Ectodermal cell (in vitro differentiated cells): Measurements from ENCODE around the gene EVI5L.
A peak's percentile ranks its signal among the peaks of the same experiment; 100 is the strongest.
"Not testable (repeated sequence)": the region's sequence is repeated elsewhere in the genome, so short reads cannot be mapped to it uniquely, and the experiment has no call there.

Experiments
- H3K27ac ChIP-seq: 2 replicates; pipeline ENCODE4 v1.7.0; 2013; ENCODE audit warnings: mild to moderate bottlenecking, low read depth, low read length; ENCODE audit not compliant: insufficient read depth, poor library complexity, severe bottlenecking
- H3K27me3 ChIP-seq: 2 replicates; pipeline ENCODE4 v1.7.0; 2013; ENCODE audit warnings: mild to moderate bottlenecking, low read length; ENCODE audit not compliant: insufficient read depth, control insufficient read depth, poor library complexity, severe bottlenecking
- H3K36me3 ChIP-seq: one replicate; pipeline ENCODE4 v1.7.0; 2013; ENCODE audit warnings: low read length; ENCODE audit not compliant: control insufficient read depth, insufficient read depth
- H3K4me1 ChIP-seq: one replicate; pipeline ENCODE4 v1.7.0; 2013; ENCODE audit warnings: low read length; ENCODE audit not compliant: control insufficient read depth, insufficient read depth
- H3K4me3 ChIP-seq: 2 replicates; pipeline ENCODE4 v1.7.0; 2013; ENCODE audit warnings: low read depth, low read length, control low read depth; ENCODE audit not compliant: insufficient read depth
- H3K9me3 ChIP-seq: 2 replicates; pipeline ENCODE4 v1.7.0; 2013; ENCODE audit warnings: mild to moderate bottlenecking, low read length, moderate library complexity; ENCODE audit not compliant: control insufficient read depth
- whole genome bisulfite sequencing, 2 experiments: methylation state at CpG; one replicate each; pipeline ENCODE4 v1.1.7; 2013; ENCODE audit warnings: missing lambda C conversion rate in 2 of 2; 5-methylcytosine and 5-hydroxymethylcytosine counted together

EVI5L gene

DNA sequence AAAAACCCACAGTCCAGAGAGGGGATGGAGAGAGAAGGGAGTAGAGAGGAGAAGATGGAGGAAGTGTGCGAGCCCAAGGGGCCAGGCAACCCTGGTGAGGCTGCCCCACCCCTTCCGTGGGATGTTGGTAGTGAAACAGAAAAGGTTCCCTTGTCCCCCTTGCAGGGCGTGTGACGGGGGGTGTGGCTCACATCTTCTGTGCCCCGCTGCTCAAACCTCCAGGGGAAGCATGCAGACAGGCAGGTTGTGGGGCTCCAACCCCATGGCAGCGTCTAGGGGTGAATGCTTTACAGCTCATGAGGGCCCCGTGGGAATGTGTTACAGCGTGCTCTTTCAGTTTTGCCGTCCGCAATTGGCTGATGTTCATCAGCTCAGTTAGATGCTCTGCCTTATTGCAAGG lies 14.7 kb upstream of the EVI5L start:
- Histone ChIP-seq H3K4me3 (no peak overlapping the region), H3K27ac (no peak overlapping the region), H3K27me3 (no peaks in the 10 kb centered on the region), H3K36me3 (no peaks in the 10 kb centered on the region), H3K4me1 (no peaks in the 10 kb centered on the region), H3K9me3 (no peaks in the 10 kb centered on the region)
- 69% methylated on average over 10 of the region's 10 CpGs for WGBS, 2 experiments

DNA sequence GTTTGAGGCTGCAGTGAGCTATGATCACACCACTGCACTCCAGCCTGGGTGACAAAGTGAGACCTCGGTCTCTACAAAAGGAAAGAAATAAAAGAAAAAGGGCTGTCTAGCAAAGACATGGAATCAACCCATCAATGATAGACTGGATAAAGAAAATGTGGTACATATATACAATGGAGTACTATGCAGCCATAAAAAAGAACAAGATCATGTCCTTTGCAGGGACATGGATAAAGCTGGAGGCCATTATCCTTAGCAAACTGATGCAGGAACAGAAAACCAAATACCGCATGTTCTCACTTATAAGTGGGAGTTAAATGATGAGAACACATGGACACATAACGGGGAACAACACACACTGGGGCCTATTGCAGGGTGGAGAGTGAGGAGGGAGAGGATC lies 14.0 kb upstream of the EVI5L start:
- not testable (repeated sequence) for H3K4me1 ChIP-seq, H3K36me3 ChIP-seq, H3K27ac ChIP-seq, H3K4me3 ChIP-seq, H3K9me3 ChIP-seq, H3K27me3 ChIP-seq
- WGBS, 2 experiments, result 85 to 90% methylated on average over 3 of the region's 3 CpGs

DNA sequence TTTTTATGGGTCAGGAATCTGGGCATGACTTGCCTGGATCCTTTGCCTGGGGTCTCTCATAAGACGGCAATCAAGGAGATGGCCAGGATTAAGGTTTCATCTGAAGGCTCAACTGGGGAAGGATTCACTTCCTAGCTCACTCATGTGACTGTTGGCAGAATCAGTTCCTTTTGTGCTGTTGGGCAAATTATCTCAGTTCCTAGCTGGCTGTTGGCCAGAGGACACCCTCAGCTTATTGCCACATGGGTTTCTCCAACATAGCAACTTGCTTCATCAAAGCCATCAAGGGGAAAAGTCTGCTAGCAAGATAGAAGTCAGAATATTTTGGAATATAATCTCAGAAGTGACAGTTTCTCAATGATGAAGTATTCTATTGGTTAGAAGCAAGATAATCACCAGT lies 12.2 kb upstream of the EVI5L start:
- H3K4me1 ChIP-seq, result no peaks in the 10 kb centered on the region
- H3K27ac ChIP-seq, result no peak overlapping the region
- 93 to 97% methylated on average over 1 of the region's 1 CpG for WGBS, 2 experiments
- H3K27me3 ChIP-seq, result no peaks in the 10 kb centered on the region
- no peak overlapping the region for H3K4me3 ChIP-seq
- H3K36me3 ChIP-seq, result no peaks in the 10 kb centered on the region
- H3K9me3 ChIP-seq, result no peaks in the 10 kb centered on the region

DNA sequence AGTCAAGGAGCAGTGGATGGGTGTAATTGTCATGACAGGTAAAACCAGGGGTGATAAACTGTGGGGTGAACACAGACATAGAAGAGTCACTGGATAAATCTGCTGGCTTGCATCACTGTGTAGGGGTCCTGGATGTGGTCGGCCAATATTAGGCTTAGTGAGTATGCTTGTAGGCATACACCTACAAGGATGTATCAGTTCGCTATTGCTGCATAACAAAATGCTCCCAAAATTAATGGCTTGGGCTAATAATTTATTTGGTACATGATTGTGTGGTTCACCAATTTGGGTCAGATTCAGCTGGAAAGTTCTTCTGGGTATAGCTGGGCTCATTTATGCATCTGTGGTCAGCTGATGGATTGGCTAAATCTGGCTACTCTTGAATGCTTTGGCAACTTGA lies 11.2 kb upstream of the EVI5L start:
- Histone ChIP-seq H3K27me3 (no peaks in the 10 kb centered on the region), H3K36me3 (no peaks in the 10 kb centered on the region), H3K4me3 (no peak overlapping the region), H3K9me3 (no peaks in the 10 kb centered on the region), H3K27ac (no peak overlapping the region), H3K4me1 (no peaks in the 10 kb centered on the region)
- WGBS, 2 experiments, result 84 to 87% methylated on average over 2 of the region's 2 CpGs

DNA sequence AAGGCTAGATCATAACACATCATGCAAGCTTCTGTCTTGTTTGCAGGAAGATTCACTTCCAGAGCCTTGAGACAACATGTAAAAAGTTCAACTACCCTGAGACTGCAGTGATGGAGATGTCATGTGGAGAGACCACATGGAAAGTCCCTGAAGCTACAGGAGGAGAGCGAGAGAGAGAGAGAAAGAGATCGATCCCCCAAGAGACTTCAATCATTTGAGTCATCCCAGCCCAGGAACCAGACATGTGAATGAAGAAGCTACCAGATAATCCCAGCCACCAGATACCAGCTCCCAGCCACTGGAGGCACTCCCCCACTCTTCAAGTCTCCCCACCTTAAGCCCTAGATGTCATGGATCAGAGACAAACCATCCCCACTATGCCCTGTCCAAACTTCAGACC lies 10.7 kb upstream of the EVI5L start:
- no peak overlapping the region for H3K27ac ChIP-seq
- whole genome bisulfite sequencing, 2 experiments, result 79 to 81% methylated on average over 2 of the region's 2 CpGs

DNA sequence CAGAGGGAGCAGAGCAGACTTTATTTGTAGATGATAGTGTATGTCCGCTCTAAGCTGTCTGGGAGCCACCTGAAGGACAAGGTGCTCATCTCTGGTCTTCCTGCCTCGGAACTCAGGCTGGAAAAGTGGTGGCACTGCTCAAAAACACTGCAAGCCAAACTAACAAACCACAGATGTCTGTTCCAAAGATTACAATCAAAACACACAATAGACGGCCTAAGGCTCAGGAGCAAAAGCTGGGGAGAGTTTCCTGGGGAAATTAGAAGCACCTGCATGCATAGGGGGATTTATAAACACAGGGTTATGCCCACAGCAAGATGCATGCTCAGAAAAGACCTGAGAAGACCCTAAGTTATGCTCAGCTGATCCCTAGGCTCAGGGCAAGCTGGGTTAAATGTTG lies 9.4 kb upstream of the EVI5L start:
- H3K9me3 ChIP-seq, result no peaks in the 10 kb centered on the region
- no peaks in the 10 kb centered on the region for H3K4me1 ChIP-seq
- no peaks in the 10 kb centered on the region for H3K36me3 ChIP-seq
- no peak overlapping the region for H3K27ac ChIP-seq
- no peaks in the 10 kb centered on the region for H3K27me3 ChIP-seq
- no peak overlapping the region for H3K4me3 ChIP-seq
- 73 to 82% methylated on average over 3 of the region's 3 CpGs for WGBS, 2 experiments

More for the DNA sequence above, 10.7 kb upstream of the EVI5L start:
- no peaks in the 10 kb centered on the region for H3K4me1 ChIP-seq
- H3K9me3 ChIP-seq, result no peaks in the 10 kb centered on the region
- no peak overlapping the region for H3K4me3 ChIP-seq
- no peaks in the 10 kb centered on the region for H3K36me3 ChIP-seq
- no peaks in the 10 kb centered on the region for H3K27me3 ChIP-seq

DNA sequence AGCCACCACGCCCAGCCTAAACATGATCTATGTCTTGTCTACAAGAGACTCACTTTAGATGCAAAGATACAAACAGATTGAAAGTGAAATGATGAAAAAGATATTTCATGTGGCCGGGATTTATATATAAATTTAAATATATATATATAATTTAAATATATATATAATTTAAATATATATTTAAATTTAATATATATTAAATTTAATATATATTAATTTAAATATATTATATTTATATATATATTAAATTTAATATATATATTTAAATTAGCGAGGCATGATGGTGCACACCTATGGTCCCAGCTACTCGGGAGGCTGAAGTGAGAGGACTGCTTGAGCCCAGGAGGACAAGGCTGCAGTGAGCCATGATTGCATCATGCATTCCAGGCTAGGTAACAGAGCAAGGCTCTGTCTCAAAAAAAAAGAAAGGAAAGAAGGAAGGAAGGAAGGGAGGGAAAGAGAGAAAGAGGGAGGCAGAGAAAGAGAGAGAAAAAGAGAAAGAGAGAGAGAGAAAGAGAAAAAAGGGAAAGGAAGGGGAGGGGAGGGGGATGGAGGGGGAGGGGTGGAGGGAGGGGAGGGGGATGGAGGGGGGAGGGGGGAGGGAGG lies 7.0 kb upstream of the EVI5L start:
- WGBS, 2 experiments, result 86 to 94% methylated on average over 3 of the region's 4 CpGs
- H3K9me3 ChIP-seq, result no peaks in the 10 kb centered on the region
- H3K36me3 ChIP-seq, result no peaks in the 10 kb centered on the region
- peaks cover 15% of the 10 kb centered on the region for H3K27me3 ChIP-seq
- no peak overlapping the region for H3K4me3 ChIP-seq
- H3K27ac ChIP-seq, result no peak overlapping the region
- no peaks in the 10 kb centered on the region for H3K4me1 ChIP-seq

DNA sequence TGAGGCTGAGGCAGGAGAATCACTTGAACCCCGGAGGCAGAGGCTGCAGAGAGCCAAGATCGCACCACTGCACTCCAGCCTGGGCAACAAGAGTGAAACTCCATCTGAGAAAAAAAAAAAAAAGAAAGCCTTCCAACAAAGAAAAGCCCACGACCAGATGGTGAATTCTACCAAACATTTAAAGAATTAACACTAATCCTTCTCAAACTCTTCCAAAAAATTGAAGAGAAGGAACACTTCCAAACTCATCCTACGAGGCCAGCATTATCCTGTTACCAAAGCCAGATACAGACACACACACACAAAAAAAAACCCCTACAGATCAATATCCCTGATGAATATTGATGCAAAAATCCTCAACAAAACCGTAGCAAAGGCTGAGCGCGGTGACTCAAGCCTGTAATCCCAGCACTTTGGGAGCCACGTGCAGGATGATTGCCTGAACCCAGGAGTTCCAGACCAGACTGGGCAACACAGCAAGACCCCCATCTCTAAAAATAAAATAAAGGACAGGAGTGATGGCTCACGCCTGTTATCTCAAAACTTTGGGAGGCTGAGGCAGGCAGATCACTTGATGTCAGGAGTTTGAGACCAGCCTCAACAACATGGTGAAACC lies 6.2 kb upstream of the EVI5L start:
- Histone ChIP-seq H3K36me3 (no peaks in the 10 kb centered on the region), H3K9me3 (no peaks in the 10 kb centered on the region), H3K27ac (no peak overlapping the region), H3K4me1 (no peaks in the 10 kb centered on the region), H3K4me3 (no peak overlapping the region), H3K27me3 (peaks cover 23% of the 10 kb centered on the region)
- WGBS, 2 experiments, result 69 to 71% methylated on average over 9 of the region's 9 CpGs

DNA sequence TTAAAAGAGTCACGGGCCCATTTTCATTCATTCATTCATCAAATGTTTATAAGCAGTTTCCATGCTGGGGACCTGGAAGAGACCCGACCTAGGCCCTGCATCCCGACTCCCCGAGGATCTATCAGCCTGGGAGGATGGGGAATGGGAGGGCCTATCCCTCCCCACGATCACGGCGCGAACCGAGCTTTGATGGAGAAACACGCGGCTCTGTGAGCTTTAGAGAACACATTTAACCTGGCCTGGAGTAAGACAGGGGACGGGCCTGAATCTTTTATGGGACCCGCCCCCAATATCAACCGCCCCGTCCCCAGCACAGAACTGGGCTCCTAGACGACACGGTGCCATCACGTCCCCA lies 875 bp upstream of the EVI5L start:
- H3K9me3 ChIP-seq, result no peaks in the 10 kb centered on the region
- H3K27me3 ChIP-seq, result peaks cover 29% of the 10 kb centered on the region
- no peaks in the 10 kb centered on the region for H3K36me3 ChIP-seq
- peak overlapping the region; percentile 31 for H3K4me3 ChIP-seq
- H3K27ac ChIP-seq, result no peak overlapping the region
- 13% methylated on average over 18 of the region's 18 CpGs for WGBS, 2 experiments
- no peaks in the 10 kb centered on the region for H3K4me1 ChIP-seq

DNA sequence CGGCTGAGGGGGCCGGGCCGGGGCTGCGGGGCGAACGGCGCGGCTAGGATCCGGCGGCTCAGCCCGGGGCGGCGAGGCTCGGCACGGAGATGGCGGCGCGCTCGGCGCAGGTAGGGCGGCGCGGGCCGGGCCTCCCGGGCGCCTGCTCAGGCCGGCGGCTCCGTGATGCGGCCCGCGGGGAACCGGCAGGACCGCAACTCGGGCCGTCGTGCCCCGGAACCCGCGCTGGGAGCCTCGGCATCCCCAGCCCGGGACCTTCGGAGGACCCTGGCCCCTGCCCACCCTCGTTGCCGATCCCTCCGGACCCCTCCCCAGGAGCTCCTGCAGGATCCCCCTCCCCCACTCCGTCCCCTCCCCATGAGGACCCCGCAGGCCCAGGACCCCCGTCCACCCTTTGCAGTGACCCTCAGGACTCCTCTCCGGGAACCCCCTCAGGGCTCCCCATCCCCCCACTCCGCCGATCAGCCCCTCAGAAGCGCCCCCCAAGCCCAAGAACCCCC lies 304 bp downstream of the EVI5L start:
- no peaks in the 10 kb centered on the region for H3K4me1 ChIP-seq
- H3K27ac ChIP-seq, result no peak overlapping the region
- no peaks in the 10 kb centered on the region for H3K9me3 ChIP-seq
- no peaks in the 10 kb centered on the region for H3K36me3 ChIP-seq
- 3 to 4% methylated on average over 53 of the region's 53 CpGs for WGBS, 2 experiments
- H3K4me3 ChIP-seq, result peak overlapping the region; percentile 61
- H3K27me3 ChIP-seq, result peaks cover 29% of the 10 kb centered on the region
